Measurements from ENCODE around the gene RAB40C.

RAB40C gene

DNA sequence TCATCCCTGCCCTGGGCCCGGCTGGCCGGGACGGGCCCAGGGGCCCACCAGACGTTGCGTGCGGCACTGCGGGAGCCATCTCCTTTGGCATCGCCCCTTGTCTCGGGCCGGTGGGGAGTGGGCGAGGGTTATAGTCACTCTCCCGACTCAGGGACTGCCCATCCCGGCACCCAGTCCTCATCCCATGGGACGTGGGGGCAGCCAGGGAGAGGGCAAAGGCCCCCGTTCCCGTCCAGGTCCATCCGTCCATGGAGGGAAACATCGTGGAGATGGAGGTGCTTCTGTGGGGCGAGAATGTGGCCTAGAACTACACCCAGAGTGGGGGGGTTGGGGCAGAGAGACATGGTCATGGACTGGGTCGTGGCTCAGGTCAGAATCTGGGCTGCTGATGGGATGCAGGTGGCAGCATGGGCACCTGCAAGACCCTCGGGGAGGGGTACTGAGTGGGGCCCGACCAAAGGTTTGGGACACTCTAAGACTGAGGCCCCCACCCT, 56.9 kb downstream of the RAB40C start:
- DNase-seq (ENCODE audit: low read depth in 2 of 2), result no peak

- no peak for DNase-seq (ENCODE audit: low read depth in 2 of 2)
These were observed 57.5 kb downstream of the RAB40C start for GRCh38 chr16:647173-647902.

- DNase-seq (ENCODE audit: low read depth in 2 of 2), result peak in 1 of 2 donors; percentile 42
These were observed 58.4 kb downstream of the RAB40C start for GRCh38 chr16:648071-648780.

- DNase-seq (ENCODE audit: low read depth in 2 of 2), result peak; percentile 92
These were observed 59.1 kb downstream of the RAB40C start, which contains the start of gene WDR90 for GRCh38 chr16:648781-649589. Gene WDR90 (plus strand): TSS chr16:649365. CDS start chr16:649417, 52 bp downstream.

GRCh38 chr16:649631-650030, 59.8 kb downstream of the RAB40C start:
- DNase-seq (ENCODE audit: low read depth in 2 of 2), result no peak

DNA sequence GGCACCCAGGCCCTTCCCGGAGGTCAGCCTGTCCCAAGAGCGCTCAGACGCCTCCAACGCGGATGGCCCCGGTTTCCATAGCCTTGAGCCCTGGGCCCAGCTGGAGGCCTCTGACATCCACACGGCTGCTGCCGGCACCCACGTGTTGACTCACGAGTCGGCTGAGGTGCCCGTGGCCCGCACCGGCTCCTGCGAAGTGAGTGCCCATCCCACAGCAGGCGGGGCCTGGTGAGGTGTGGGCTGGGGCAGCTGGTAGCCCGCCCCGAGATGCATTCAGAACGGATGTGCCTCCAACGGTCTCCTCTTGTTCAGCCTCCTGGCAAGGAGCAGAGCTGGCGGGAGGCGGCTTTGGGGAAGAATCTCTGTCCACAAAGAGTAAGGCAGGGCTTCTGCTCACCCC, 62.0 kb downstream of the RAB40C start:
- DNase-seq (ENCODE audit: low read depth in 2 of 2), result no peak

- DNase-seq (ENCODE audit: low read depth in 2 of 2), result no peak
These were observed 62.8 kb downstream of the RAB40C start for GRCh38 chr16:652454-653305.

DNA sequence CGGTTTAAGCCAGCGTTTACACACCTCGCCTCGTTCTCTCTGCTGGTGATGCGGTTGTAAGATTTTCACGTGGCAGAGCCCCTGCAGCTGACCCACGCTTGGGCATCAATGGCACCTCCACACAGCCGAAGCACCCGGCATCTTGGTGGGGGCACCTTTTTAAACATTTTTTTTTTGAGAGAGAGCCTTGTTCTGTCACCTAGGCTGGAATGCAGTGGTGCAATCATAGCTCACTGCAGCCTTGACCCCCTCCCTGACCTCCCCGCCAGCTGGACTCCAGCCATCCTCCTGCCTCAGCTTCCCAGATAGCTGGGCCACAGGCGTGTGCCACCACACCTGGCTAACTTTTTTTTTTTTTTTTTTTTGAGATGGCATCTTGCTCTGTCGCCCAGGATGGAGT, 64.2 kb downstream of the RAB40C start:
- DNase-seq (ENCODE audit: low read depth in 2 of 2), result no peak

DNA sequence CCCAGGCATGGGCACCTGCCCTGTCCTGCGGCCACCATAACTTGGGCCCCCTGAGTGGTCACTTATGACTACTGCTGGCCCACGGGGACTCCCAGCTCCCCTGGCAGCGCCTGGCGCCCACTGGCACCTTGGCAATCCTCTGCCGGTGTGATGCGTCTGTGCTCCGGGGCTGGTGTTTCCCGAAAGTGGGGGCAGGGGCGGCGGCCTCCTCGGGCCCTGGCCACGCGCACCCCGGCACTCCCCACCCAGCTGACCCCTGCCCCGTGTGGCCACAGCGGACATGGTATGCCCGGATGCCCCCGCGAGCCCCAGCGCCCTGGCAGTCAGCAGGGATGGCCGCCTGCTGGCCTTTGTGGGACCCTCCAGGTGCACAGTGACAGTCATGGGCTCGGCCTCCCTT, 67.6 kb downstream of the RAB40C start:
- DNase-seq (ENCODE audit: low read depth in 2 of 2), result no peak

DNA sequence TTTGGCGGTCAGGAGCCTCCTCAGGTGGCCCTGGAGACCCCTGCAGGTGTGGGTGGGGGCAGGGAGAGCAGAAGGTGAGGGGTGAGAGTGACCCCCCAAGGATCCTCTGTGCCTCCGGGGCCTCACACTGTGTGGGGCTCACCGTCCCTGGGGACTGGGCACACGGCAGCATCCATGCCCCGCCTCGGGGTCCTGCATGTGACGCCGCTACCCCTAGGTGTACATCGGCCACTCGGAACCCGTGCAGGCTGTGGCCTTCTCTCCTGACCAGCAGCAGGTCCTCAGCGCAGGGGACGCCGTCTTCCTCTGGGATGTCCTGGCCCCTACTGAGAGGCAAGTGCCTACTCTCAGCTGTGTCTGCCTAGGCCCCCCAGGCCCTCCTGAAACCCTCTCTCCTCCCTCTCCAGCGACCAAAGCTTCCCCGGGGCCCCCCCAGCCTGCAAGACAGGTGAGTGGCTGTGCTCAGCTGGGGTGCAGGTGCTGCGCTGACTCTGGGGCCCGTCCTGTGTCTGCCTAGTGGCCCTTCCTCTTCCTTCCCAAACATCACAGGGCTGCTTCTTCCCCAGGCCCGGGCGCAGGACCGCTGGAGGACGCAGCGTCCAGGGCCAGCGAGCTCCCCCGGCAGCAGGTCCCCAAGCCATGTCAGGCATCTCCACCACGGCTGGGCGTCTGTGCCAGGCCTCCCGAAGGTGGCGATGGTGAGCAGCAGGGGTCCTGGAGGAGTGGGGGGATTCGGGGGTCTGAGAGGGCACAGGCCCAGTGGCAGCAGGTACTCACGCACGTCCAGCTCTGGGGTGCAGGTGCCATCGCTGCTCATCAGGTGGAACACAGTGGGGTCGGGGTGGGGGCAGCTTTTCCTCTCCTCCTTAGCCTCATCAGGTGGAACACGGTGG, 69.1 kb downstream of the RAB40C start:
- DNase-seq (ENCODE audit: low read depth in 2 of 2), result no peak

- DNase-seq (ENCODE audit: low read depth in 2 of 2), result no peak
These were observed 69.8 kb downstream of the RAB40C start for GRCh38 chr16:659618-660017.

GRCh38 chr16:660132-660458, 70.2 kb downstream of the RAB40C start:
- DNase-seq (ENCODE audit: low read depth in 2 of 2), result no peak

DNA sequence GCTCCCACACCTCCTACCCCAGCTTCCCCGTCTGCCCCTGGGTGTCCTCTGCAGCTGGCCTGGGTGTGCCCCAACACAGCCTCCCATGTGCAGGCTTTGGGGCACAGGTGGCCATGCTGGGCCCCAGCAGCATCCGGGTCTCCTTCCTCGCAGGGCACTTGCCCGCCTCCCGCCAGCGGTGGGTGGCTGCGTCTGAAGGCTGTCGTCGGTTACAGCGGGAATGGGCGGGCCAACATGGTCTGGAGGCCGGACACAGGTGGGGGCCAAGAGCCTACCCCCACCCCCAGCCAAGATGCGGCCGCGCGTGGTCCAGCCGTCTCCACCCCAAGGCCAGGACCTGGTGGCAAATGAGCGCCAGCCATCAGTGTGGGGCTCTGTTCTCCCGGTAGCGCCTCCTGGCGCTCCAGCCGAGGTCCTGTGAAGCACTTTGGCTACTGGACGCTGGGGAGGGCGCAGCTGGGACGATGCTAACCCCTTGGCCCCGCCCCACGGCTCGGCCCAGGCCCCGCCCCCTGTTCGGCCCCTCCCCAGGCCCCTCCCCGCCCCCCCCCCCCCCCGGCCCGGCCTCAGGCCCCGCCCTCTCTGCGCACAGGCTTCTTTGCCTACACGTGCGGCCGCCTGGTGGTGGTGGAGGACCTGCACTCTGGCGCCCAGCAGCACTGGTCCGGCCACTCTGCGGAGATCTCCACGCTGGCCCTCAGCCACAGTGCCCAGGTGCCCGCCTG, 70.8 kb downstream of the RAB40C start:
- peak; percentile 46 to 62 for DNase-seq (ENCODE audit: low read depth in 2 of 2)

DNA sequence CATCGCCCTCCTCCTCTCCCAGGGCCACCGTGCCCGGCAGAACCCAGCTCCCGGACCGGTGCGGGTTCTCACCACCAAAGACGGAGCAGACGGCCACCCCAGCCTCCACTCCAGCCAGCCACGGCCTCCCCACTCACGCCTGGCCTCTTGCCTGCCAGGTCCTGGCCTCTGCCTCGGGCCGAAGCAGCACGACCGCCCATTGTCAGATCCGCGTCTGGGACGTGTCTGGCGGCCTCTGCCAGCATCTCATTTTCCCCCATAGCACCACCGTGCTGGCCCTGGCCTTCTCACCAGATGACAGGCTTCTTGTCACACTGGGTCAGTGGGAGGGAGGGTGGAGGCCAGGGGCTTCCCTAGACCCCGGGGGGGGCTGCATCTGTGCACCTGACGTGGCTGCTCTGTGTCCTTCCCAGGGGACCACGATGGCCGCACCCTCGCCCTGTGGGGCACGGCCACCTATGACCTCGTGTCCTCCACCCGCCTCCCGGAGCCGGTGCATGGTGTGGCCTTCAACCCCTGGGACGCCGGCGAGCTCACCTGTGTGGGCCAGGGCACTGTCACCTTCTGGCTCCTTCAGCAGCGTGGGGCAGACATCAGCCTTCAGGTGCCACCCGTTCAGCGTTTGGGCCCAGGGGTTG, 71.4 kb downstream of the RAB40C start:
- no peak for DNase-seq (ENCODE audit: low read depth in 2 of 2)

DNA sequence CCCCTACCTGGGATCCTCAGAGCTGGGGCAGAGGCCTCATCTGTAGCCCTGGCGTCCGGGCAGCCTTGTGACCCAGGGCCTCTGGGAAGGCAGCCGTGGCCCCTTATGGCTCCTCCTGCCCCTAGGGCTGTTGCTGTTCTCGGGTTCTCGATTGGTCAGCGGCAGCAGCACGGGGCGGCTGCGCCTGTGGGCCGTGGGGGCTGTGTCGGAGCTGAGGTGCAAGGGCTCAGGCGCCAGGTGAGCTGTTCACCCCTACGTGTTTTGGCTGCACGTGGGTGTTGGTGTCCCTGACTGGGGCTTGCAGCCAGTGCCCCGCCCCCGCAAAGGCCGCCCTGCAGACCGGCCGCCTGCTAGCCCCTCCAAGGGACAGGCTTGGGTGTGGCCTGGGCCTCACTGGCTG, 72.2 kb downstream of the RAB40C start:
- no peak for DNase-seq (ENCODE audit: low read depth in 2 of 2)

- no peak for DNase-seq (ENCODE audit: low read depth in 2 of 2)
These were observed 72.7 kb downstream of the RAB40C start for GRCh38 chr16:662597-662996.

DNA sequence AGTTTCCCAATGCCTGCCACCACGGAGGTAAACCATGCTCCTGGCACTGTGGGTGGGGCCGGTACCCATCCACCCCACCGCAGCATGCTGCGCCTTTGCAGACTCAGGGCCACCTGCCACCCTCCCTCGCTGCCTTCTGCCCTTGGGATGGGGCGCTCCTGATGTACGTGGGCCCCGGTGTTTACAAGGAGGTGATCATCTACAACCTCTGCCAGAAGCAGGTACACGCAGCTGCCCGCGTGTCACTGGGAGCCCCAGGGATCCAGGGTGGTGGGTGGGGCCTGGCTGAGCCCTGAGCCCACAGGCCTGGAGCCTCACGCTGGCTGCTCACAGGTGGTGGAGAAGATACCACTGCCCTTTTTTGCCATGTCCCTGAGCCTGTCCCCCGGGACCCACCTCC, 76.7 kb downstream of the RAB40C start:
- DNase-seq (ENCODE audit: low read depth in 2 of 2), result no peak

DNA sequence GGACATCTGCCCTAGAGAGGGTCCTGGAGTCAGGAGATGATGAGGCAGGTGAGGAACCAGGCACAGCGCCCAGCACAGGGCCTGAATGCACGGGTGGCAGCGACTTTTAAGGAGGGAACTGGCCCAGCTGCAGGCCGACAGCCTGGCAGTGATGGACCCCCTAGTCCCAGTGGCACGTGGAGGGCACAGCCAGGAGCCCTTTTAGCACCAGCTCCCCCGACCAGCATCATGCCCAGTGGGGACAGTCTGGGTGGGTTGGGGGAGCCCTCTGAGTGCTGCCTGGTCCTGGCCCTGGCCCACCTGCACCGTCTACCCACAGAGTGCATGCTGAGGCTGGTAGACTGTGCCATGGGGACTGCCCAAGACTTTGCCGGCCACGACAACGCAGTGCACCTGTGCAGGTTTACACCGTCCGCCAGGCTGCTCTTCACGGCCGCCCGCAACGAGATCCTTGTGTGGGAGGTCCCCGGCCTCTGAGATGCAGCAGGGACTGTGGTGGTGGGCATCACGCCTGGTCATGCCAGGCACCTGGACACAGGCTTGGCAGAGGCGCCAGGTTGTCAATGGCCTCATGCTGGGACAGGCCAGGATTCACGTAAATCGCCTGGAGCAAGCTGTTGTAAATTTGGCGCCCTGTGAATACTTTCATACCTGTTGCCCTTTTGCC, 77.4 kb downstream of the RAB40C start:
- no peak for DNase-seq (ENCODE audit: low read depth in 2 of 2)

Measured in stimulated activated CD8-positive, alpha-beta memory T cell treated with anti-CD3 and anti-CD28 coated beads, Interleukin-2, amount 100 ng/mL, for 48 hours (primary cell).